Measurements from ENCODE around the gene PLEKHF1. TPM values are rescaled to one million over a fixed set of nuclear protein-coding genes. Genes with fewer than 3 reads are reported as not detected.

The PLEKHF1 gene
- total and polyA plus RNA-seq, 2 of the 13 experiments (the other 11 are each of a cell fraction or from before 2014, with no cell fraction given), result 2.9 to 3.8 TPM

DNA sequence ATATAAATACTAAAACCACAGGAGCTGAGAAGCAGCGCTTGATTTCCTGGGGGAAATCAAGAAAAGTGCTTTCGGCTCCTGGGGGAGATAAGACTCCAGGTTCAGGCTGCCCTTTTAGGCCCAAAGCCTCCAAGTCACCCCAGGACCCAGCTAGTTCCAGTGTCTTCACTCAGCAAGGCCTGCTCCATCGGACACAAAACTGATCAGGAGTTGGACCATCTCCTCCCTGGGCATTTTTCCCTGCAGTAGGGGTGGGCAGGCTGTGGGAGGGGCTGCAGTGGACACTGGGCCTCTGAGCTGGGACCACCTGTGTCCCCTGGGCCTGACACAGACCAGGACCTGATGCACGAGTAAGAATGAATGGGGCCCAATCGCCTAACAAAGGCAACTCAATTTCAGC is 34.6 kb downstream of the PLEKHF1 start:
- H3K27ac ChIP-seq (ENCODE audit: extremely low read length, insufficient read depth, low read length), result no peak overlapping the region
- H3K36me3 ChIP-seq (replicated peaks in 1 of 2; ENCODE audit: control insufficient read depth in 1 of 2, insufficient read depth in 2 of 2, low read length in 2 of 2), result peaks cover 0 to 9% of the 10 kb centered on the region in 2 experiments; a peak in 2 of 5 replicates
- no peaks in the 10 kb centered on the region for H3K9me3 ChIP-seq (ENCODE audit: low read length)
- no peak for ATAC-seq
- no TSS peak for BruUV-seq (replicated peaks)
- ChIA-PET CTCF (ENCODE audit: low intra/inter-chr PET ratio, low total read pairs) (no interaction called here), POLR2A (interaction anchor here (1.1 kb wide), 1 partner anchor 94 kb away, joined by 3 read pairs; the partner anchor contains the start of gene POP4)
- H3K4me2 ChIP-seq (ENCODE audit: low read depth, low read length), result no peak overlapping the region
- H2AFZ ChIP-seq (ENCODE audit: low read length), result no peak overlapping the region
- H3K4me1 ChIP-seq (ENCODE audit: insufficient read depth, low read length), result peaks cover 3% of the 10 kb centered on the region; the same call in 1 of the 2 replicates
- intact Hi-C loops (cut with micrococcal nuclease; ENCODE audit: unreplicated experiment) (no loop called here), in situ Hi-C loops (cut with HindIII; ENCODE audit: extremely low pct_ligation_motif_present, low pct_unique_long_range_greater_than_20kb) (no loop called here)
- FAIRE-seq, result no peak
- no peaks in the 10 kb centered on the region for H4K20me1 ChIP-seq (ENCODE audit: insufficient read depth, low read length)
- H3K27me3 ChIP-seq (ENCODE audit: control insufficient read depth in 1 of 2, insufficient read depth in 2 of 2, low read length in 2 of 2), result no peaks in the 10 kb centered on the region
- H3K4me3 ChIP-seq (replicated peaks in 1 of 3; ENCODE audit: insufficient read depth in 1 of 3, low read depth in 2 of 3, low read length in 3 of 3), result no peak overlapping the region
- no peak overlapping the region for H3K9ac ChIP-seq (ENCODE audit: insufficient read depth, low read depth, low read length)
- H3K79me2 ChIP-seq (ENCODE audit: insufficient read depth, low read length), result no peaks in the 10 kb centered on the region
- no peak for DNase-seq (ENCODE audit: low spot score)
- 93% methylated on average over 5 of the region's 5 CpGs for WGBS (ENCODE audit: low lambda C conversion rate)
- TF ChIP-seq, protein P1, sequence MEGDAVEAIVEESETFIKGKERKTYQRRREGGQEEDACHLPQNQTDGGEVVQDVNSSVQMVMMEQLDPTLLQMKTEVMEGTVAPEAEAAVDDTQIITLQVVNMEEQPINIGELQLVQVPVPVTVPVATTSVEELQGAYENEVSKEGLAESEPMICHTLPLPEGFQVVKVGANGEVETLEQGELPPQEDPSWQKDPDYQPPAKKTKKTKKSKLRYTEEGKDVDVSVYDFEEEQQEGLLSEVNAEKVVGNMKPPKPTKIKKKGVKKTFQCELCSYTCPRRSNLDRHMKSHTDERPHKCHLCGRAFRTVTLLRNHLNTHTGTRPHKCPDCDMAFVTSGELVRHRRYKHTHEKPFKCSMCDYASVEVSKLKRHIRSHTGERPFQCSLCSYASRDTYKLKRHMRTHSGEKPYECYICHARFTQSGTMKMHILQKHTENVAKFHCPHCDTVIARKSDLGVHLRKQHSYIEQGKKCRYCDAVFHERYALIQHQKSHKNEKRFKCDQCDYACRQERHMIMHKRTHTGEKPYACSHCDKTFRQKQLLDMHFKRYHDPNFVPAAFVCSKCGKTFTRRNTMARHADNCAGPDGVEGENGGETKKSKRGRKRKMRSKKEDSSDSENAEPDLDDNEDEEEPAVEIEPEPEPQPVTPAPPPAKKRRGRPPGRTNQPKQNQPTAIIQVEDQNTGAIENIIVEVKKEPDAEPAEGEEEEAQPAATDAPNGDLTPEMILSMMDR (CRISPR knock-in tag; IDR thresholded peaks at IDR 0.05), result no peak
- TF ChIP-seq ZNF564 (CRISPR knock-in tag; IDR thresholded peaks at IDR 0.05) (no peak), MIER3 (CRISPR knock-in tag; IDR thresholded peaks at IDR 0.05; ENCODE audit: borderline replicate concordance) (no peak), ZNF558 (CRISPR knock-in tag; IDR thresholded peaks at IDR 0.05; ENCODE audit: borderline replicate concordance) (no peak), CREB1 (IDR thresholded peaks at IDR 0.05) (no peak), CREB1 (CRISPR knock-in tag; IDR thresholded peaks at IDR 0.05) (no peak), ZNF335 (CRISPR knock-in tag; IDR thresholded peaks at IDR 0.05) (no peak), ZNF431 (CRISPR knock-in tag; IDR thresholded peaks at IDR 0.05; ENCODE audit: borderline replicate concordance, low read depth) (no peak), PHF20 (CRISPR knock-in tag; IDR thresholded peaks at IDR 0.05) (no peak), KDM4B (CRISPR knock-in tag; IDR thresholded peaks at IDR 0.05) (no peak), RBAK (CRISPR knock-in tag; IDR thresholded peaks at IDR 0.05) (no peak)
- TF ChIP-seq, protein P2, sequence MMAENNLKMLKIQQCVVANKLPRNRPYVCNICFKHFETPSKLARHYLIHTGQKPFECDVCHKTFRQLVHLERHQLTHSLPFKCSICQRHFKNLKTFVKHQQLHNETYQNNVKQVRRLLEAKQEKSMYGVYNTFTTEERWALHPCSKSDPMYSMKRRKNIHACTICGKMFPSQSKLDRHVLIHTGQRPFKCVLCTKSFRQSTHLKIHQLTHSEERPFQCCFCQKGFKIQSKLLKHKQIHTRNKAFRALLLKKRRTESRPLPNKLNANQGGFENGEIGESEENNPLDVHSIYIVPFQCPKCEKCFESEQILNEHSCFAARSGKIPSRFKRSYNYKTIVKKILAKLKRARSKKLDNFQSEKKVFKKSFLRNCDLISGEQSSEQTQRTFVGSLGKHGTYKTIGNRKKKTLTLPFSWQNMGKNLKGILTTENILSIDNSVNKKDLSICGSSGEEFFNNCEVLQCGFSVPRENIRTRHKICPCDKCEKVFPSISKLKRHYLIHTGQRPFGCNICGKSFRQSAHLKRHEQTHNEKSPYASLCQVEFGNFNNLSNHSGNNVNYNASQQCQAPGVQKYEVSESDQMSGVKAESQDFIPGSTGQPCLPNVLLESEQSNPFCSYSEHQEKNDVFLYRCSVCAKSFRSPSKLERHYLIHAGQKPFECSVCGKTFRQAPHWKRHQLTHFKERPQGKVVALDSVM (CRISPR knock-in tag; IDR thresholded peaks at IDR 0.05), result no peak
- TF ChIP-seq, protein P3, sequence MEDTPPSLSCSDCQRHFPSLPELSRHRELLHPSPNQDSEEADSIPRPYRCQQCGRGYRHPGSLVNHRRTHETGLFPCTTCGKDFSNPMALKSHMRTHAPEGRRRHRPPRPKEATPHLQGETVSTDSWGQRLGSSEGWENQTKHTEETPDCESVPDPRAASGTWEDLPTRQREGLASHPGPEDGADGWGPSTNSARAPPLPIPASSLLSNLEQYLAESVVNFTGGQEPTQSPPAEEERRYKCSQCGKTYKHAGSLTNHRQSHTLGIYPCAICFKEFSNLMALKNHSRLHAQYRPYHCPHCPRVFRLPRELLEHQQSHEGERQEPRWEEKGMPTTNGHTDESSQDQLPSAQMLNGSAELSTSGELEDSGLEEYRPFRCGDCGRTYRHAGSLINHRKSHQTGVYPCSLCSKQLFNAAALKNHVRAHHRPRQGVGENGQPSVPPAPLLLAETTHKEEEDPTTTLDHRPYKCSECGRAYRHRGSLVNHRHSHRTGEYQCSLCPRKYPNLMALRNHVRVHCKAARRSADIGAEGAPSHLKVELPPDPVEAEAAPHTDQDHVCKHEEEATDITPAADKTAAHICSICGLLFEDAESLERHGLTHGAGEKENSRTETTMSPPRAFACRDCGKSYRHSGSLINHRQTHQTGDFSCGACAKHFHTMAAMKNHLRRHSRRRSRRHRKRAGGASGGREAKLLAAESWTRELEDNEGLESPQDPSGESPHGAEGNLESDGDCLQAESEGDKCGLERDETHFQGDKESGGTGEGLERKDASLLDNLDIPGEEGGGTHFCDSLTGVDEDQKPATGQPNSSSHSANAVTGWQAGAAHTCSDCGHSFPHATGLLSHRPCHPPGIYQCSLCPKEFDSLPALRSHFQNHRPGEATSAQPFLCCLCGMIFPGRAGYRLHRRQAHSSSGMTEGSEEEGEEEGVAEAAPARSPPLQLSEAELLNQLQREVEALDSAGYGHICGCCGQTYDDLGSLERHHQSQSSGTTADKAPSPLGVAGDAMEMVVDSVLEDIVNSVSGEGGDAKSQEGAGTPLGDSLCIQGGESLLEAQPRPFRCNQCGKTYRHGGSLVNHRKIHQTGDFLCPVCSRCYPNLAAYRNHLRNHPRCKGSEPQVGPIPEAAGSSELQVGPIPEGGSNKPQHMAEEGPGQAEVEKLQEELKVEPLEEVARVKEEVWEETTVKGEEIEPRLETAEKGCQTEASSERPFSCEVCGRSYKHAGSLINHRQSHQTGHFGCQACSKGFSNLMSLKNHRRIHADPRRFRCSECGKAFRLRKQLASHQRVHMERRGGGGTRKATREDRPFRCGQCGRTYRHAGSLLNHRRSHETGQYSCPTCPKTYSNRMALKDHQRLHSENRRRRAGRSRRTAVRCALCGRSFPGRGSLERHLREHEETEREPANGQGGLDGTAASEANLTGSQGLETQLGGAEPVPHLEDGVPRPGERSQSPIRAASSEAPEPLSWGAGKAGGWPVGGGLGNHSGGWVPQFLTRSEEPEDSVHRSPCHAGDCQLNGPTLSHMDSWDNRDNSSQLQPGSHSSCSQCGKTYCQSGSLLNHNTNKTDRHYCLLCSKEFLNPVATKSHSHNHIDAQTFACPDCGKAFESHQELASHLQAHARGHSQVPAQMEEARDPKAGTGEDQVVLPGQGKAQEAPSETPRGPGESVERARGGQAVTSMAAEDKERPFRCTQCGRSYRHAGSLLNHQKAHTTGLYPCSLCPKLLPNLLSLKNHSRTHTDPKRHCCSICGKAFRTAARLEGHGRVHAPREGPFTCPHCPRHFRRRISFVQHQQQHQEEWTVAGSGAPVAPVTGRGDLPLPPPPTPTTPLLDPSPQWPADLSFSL (CRISPR knock-in tag; IDR thresholded peaks at IDR 0.05), result no peak
- TF ChIP-seq, protein P4, sequence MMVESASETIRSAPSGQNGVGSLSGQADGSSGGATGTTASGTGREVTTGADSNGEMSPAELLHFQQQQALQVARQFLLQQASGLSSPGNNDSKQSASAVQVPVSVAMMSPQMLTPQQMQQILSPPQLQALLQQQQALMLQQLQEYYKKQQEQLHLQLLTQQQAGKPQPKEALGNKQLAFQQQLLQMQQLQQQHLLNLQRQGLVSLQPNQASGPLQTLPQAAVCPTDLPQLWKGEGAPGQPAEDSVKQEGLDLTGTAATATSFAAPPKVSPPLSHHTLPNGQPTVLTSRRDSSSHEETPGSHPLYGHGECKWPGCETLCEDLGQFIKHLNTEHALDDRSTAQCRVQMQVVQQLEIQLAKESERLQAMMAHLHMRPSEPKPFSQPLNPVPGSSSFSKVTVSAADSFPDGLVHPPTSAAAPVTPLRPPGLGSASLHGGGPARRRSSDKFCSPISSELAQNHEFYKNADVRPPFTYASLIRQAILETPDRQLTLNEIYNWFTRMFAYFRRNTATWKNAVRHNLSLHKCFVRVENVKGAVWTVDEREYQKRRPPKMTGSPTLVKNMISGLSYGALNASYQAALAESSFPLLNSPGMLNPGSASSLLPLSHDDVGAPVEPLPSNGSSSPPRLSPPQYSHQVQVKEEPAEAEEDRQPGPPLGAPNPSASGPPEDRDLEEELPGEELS (CRISPR knock-in tag; IDR thresholded peaks at IDR 0.05), result no peak
